AG10803 (cell line): ENCODE results near the gene LEPROT.

Experiments used
- DNase-seq: peaks from one replicate; pipeline ENCODE4 v3.0.0; 2010; ENCODE audit warnings: low read depth
- H3K4me3 ChIP-seq: 2 replicates; pipeline ENCODE4 v1.5.1; 2011; ENCODE audit warnings: mild to moderate bottlenecking, low read length, control low read depth
- TF ChIP-seq, protein P1 (sequence below): conservative IDR thresholded peaks from 2 replicates; pipeline ENCODE4 v1.5.1; 2011; ENCODE audit warnings: mild to moderate bottlenecking, low read length, control low read depth, inconsistent platforms

LEPROT gene

DNA sequence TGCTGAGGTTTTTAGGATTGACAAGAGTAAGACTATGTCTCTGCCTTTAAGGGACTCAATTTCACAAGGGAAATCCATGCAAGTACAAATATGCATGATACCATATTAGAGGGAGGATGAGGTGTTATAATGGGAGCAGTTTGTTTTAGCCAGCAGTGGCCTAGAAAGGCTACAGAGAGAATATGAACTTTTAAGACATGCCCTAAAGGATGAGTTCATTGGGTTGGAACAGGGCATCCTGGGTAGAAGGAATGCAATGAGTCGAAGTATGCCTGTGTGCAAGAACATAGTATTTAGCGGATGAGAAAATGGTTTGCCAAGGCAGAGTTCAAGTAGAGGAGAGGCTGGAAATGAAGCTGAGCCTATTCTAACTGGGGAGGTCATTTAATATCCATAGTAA is 32.6 kb upstream of the LEPROT start:
- TF ChIP-seq, protein P1, sequence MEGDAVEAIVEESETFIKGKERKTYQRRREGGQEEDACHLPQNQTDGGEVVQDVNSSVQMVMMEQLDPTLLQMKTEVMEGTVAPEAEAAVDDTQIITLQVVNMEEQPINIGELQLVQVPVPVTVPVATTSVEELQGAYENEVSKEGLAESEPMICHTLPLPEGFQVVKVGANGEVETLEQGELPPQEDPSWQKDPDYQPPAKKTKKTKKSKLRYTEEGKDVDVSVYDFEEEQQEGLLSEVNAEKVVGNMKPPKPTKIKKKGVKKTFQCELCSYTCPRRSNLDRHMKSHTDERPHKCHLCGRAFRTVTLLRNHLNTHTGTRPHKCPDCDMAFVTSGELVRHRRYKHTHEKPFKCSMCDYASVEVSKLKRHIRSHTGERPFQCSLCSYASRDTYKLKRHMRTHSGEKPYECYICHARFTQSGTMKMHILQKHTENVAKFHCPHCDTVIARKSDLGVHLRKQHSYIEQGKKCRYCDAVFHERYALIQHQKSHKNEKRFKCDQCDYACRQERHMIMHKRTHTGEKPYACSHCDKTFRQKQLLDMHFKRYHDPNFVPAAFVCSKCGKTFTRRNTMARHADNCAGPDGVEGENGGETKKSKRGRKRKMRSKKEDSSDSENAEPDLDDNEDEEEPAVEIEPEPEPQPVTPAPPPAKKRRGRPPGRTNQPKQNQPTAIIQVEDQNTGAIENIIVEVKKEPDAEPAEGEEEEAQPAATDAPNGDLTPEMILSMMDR: no peak
- H3K4me3 ChIP-seq: no peak overlapping the region
- DNase-seq: no peak

DNA sequence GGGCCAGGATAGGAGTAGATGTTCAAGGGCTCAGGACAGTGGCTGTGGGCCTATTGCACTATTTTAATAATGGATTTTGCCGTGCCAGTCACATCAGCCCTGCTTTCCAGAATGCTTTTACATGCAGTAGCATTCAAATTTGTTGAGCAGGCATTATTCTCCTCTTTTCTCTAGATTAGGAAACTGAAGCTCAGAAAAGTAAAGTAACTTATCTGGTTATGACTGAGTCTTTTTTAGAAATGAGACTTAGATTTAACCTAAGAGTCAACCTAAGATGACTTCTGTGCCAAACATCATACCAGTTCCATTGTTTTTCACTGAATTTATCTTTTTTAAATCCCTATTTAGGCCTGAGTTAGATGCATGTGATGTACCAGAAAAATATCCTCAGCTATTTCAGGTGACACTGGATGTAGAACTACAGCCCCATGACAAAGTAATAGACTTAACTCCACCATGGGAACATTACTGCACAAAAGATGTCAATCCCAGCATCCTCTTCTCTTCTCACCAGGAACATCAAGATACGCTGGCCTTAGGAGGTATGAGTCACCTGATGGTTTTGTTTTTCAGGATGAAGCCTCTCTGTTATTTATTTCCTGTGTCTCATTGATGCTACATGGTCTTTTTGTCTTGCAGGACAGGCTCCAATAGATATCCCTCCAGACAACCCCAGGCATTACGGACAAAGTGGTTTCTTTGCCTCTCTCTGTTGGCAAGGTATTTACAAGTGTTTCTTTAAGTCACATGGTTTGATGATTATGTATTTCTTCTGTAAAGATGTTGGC is 31.4 kb upstream of the LEPROT start:
- no peak overlapping the region for H3K4me3 ChIP-seq
- TF ChIP-seq, protein P1: no peak
- no peak for DNase-seq

DNA sequence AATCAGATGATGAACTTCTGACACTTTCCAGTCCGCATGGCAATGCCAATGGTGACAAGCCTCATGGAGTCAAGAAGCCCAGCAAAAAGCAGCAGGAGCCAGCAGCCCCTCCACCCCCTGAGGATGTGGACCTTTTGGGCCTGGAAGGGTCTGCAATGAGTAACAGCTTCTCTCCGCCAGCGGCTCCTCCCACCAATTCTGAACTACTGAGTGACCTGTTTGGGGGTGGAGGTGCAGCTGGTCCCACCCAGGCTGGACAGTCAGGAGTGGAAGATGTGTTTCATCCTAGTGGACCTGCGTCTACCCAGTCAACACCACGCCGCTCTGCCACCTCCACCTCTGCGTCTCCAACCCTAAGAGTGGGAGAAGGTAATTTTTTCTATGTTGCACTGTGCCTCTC is 28.0 kb upstream of the LEPROT start:
- TF ChIP-seq, protein P1: no peak
- no peak for DNase-seq
- no peak overlapping the region for H3K4me3 ChIP-seq

DNA sequence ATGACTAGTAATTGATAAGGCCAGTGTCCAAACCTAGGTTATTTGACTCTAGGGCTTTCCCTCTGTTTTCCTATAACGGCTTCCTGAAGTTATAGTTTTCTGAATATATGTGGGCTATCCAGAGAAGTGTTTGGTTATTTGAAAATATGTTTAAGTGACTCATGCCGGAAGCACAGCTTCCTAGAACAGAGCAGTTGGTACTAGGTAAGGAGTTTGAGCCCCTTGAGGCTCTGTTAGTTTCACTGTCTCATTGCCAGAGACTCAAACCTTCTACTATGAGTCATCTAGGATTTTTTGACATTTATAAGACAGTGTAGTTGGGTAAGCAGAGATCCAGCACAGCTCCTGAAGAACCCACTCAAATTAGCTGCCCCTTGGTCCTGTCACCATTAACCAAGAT is 27.1 kb upstream of the LEPROT start:
- TF ChIP-seq, protein P1: no peak
- no peak overlapping the region for H3K4me3 ChIP-seq
- DNase-seq: peak; percentile 14

DNA sequence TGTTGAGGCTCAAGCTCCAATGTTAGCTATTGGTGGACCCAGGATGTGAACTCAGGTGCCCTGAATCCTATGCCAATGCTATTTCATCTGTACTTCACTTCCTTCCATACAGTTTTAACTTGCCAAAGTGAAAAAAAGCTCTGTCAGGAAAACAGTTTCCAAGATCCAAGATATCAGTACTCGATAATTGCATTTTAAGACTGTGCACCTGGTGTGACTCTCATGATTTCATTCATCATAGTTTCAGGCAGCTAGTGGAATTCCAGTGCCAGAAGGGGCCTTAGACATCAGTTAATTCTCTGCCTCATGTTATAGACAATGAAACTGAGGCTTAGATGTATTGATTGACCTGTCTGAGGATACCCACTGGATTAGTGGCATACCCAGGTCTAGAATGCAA is 26.5 kb upstream of the LEPROT start:
- DNase-seq: no peak
- H3K4me3 ChIP-seq: no peak overlapping the region
- TF ChIP-seq, protein P1: no peak

DNA sequence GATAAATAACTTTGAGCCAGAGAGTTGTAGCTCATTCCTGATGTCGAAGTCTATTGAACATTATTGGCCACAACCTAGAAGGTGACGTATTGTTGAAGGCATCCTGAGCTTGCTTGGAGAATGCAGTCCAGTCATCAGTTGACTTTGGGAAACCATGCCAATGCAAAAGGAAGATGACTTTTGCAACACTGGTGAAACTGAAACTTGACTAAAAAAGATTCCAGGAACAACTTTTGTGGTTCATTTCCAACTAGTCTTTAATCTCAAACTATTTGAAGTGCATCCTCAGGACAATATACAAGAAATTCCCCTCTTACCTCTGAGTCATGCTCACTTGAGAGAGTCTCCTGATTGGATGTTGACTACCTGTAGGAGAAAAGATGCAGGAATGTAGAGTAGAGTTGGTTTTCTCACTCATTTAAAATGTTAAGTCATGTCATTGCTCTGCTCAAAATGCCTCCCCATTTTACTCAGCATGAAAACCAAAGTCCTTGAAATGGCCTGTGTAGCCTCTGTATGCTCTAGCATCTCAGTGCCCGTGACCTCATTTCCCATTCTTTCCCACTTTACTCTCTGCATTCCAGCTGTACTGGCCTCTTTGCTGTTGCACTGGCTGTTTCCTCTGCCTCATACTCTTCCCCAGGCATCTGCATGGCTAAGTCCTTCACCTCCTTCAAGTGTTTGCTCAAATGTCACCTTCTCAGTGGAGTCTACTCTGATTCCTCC is 24.4 kb upstream of the LEPROT start:
- DNase-seq: peak; percentile 88
- no peak overlapping the region; the same call in 1 of the 2 replicates for H3K4me3 ChIP-seq
- TF ChIP-seq, protein P1: no peak

DNA sequence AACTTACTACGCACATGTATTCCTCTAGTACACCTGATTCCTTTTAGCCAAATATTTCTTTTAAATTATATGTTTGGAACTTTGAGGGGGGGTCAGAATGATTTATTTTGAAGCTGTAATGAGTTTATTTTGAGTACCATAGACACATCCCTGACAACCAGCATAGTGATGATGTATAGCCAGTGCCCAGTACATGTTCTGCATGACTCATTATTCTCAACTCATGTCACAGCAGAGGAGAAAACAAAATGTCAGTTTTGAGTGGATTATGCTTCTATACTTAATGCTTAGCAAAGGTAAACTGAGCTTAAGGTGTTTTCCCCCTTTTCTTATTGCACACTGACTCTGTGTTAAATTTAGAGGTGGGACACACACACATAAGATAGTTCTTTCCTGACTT is 22.4 kb upstream of the LEPROT start:
- no peak for DNase-seq
- H3K4me3 ChIP-seq: no peak overlapping the region
- TF ChIP-seq, protein P1: no peak
